Tibial nerve (tissue), 4 donors: ENCODE results near the gene UGCG. TPM values are rescaled to one million over a fixed set of nuclear protein-coding genes. Genes with fewer than 3 reads are reported as not detected.

ENCODE experiments used
- DNase-seq, 2 donors: peaks; one replicate each; pipeline ENCODE4 v3.0.0-alpha.2; 2019; ENCODE audit warnings: low spot score in 2 of 2
- H3K27ac ChIP-seq, 4 donors: fragments of 200-600 bp; sonication (generic) in 3 of 4; one replicate each; pipeline ENCODE4 v1.5.1; 2017 to 2019; ENCODE audit warnings: mild to moderate bottlenecking in 1 of 4
- H3K27me3 ChIP-seq, 2 donors: fragments of 200-600 bp; sonication (generic) in 1 of 2; one replicate each; pipeline versions ENCODE4 v1.5.1 to v1.6.0; 2017 to 2019
- H3K36me3 ChIP-seq, 3 donors: fragments of 200-600 bp; sonication (generic); one replicate each; pipeline ENCODE4 v1.5.1; 2018 to 2019
- H3K4me1 ChIP-seq, 4 donors: fragments of 200-600 bp; sonication (generic) in 3 of 4; one replicate each; pipeline ENCODE4 v1.5.1; 2017 to 2019
- H3K4me3 ChIP-seq, 4 donors: fragments of 200-600 bp; sonication (generic) in 3 of 4; one replicate each; pipeline ENCODE4 v1.5.1; 2017 to 2019; ENCODE audit warnings: mild to moderate bottlenecking in 1 of 4, moderate library complexity in 1 of 4
- H3K9me3 ChIP-seq, 4 donors: fragments of 200-600 bp; sonication (generic) in 3 of 4; one replicate each; pipeline ENCODE4 v1.5.1; 2017 to 2019
- EP300 ChIP-seq, 2 donors: sonication (generic); formaldehyde crosslinking; IDR thresholded peaks; one replicate each; pipeline ENCODE4 v1.6.1; 2017; ENCODE audit warnings: antibody characterized with exemption in 2 of 2, mild to moderate bottlenecking in 1 of 2
- POLR2A ChIP-seq, 2 donors: fragments of 450-650 bp; IDR thresholded peaks; one replicate each; pipeline ENCODE4 v1.6.1; 2017; ENCODE audit warnings: antibody characterized with exemption in 2 of 2, mild to moderate bottlenecking in 2 of 2, moderate library complexity in 2 of 2
- WGBS, 2 donors: methylation state at CpG; one replicate each; pipeline ENCODE4 v1.1.5; 2018; 5-methylcytosine and 5-hydroxymethylcytosine counted together
- total RNA-seq, 4 donors: library from RNA; depleted of rRNA; stranded (reverse); fragments of >200 nt; gene quantifications; one replicate each; pipeline ENCODE4 v1.1.0, GENCODE V29; 2016
- TF ChIP-seq, protein P1 (sequence below), 5 experiments: fragments of 200-600 bp in 3 of 5; fragments of 450-650 bp in 2 of 5; sonication (generic) in 3 of 5; IDR thresholded peaks; one replicate each; pipeline ENCODE4 v1.5.1; 2016 to 2019; ENCODE audit warnings: antibody characterized with exemption in 5 of 5, mild to moderate bottlenecking in 3 of 5, moderate library complexity in 2 of 5

The UGCG gene
- total RNA-seq, 4 donors from 2014 or later: 22.1 to 33.7 (median 24.9) TPM

DNA sequence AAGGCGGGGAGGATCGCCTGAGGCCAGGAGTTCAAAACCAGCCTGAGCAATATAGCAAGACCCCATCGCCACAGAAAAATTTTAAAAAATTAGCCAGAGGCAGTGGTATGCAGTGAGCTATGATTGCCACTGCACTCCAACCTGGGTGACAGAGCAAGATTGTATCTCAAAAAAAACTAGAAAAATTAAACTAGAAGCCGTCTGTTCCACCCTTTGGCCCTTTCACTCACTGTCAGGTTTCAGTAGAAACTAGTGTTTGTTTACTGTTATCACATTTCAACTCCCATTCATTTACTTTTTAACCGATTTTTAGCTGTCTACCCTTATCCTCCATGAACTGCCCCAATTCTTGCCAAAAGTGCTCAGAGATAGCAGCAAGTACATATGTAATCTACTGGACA is 8.3 kb downstream of the UGCG start:
- H3K9me3 ChIP-seq: no peaks in the 10 kb centered on the region
- peaks cover 0 to 73% (median 48%) of the 10 kb centered on the region in 4 donors for H3K4me1 ChIP-seq
- no peak overlapping the region for H3K4me3 ChIP-seq
- TF ChIP-seq EP300 (IDR thresholded peaks at IDR 0.05): no peak
- no peak for TF ChIP-seq POLR2A (IDR thresholded peaks at IDR 0.05)
- TF ChIP-seq, protein P1, sequence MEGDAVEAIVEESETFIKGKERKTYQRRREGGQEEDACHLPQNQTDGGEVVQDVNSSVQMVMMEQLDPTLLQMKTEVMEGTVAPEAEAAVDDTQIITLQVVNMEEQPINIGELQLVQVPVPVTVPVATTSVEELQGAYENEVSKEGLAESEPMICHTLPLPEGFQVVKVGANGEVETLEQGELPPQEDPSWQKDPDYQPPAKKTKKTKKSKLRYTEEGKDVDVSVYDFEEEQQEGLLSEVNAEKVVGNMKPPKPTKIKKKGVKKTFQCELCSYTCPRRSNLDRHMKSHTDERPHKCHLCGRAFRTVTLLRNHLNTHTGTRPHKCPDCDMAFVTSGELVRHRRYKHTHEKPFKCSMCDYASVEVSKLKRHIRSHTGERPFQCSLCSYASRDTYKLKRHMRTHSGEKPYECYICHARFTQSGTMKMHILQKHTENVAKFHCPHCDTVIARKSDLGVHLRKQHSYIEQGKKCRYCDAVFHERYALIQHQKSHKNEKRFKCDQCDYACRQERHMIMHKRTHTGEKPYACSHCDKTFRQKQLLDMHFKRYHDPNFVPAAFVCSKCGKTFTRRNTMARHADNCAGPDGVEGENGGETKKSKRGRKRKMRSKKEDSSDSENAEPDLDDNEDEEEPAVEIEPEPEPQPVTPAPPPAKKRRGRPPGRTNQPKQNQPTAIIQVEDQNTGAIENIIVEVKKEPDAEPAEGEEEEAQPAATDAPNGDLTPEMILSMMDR (IDR thresholded peaks at IDR 0.05): no peak
- no peaks in the 10 kb centered on the region for H3K27me3 ChIP-seq
- DNase-seq: no peak
- WGBS, 2 donors: 82 to 88% methylated on average over 5 of the region's 5 CpGs
- H3K36me3 ChIP-seq: no peaks in the 10 kb centered on the region
- H3K27ac ChIP-seq: no peak overlapping the region

DNA sequence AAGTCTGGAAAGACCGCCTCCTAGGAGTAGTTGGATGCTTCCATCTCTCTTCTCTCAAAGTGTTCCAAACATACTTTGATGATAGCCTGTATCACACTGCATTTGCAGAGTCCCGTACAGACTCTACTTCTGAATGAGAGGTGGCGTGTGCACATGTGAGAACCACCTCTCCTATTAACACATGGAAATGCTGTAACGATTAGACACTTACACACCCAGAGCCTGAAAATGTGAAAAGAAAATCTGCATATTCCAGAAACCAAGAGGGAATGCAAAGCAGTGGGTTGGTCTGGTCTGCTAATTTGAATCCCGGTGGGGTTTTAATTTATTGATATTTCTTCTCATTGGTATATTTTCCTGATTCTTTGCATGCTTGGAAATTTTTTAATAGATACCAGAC is 10.5 kb downstream of the UGCG start:
- Histone ChIP-seq H3K27me3 (no peaks in the 10 kb centered on the region), H3K4me3 (no peak overlapping the region), H3K27ac (no peak overlapping the region), H3K9me3 (no peaks in the 10 kb centered on the region), H3K4me1 (peaks cover 0 to 60% (median 37%) of the 10 kb centered on the region in 4 donors), H3K36me3 (no peaks in the 10 kb centered on the region)
- no peak for DNase-seq
- 89 to 93% methylated on average over 5 of the region's 5 CpGs for WGBS, 2 donors
- TF ChIP-seq EP300 (IDR thresholded peaks at IDR 0.05): no peak
- TF ChIP-seq, protein P1 (IDR thresholded peaks at IDR 0.05): no peak
- TF ChIP-seq POLR2A (IDR thresholded peaks at IDR 0.05): no peak

DNA sequence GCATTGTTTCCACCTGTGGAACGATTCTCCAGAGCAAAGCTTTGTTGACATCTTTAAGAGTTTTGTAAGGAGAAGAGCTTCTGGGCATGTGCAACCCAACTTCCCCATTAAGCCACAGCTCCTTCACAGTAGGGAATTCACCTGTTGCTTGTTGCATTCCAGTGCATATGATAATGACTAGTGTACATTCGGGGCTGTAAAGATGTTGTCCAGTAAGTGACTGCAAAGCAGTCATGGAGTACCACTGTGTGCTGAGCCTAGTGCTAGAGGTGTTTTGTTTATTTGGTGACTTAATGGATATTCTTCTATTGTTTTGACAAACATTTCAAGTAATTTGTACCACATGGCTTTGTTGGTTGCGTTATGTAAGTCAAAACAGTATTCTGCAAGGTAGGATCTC is 12.8 kb downstream of the UGCG start:
- no peaks in the 10 kb centered on the region for H3K27me3 ChIP-seq
- H3K9me3 ChIP-seq: no peaks in the 10 kb centered on the region
- H3K36me3 ChIP-seq: no peaks in the 10 kb centered on the region
- no peak for DNase-seq
- H3K27ac ChIP-seq: no peak overlapping the region
- TF ChIP-seq POLR2A (IDR thresholded peaks at IDR 0.05) (no peak), EP300 (IDR thresholded peaks at IDR 0.05) (no peak)
- TF ChIP-seq, protein P1 (IDR thresholded peaks at IDR 0.05): no peak
- no peak overlapping the region for H3K4me3 ChIP-seq
- 65 to 72% methylated on average over 3 of the region's 3 CpGs for WGBS, 2 donors
- peaks cover 0 to 50% (median 35%) of the 10 kb centered on the region in 4 donors for H3K4me1 ChIP-seq

DNA sequence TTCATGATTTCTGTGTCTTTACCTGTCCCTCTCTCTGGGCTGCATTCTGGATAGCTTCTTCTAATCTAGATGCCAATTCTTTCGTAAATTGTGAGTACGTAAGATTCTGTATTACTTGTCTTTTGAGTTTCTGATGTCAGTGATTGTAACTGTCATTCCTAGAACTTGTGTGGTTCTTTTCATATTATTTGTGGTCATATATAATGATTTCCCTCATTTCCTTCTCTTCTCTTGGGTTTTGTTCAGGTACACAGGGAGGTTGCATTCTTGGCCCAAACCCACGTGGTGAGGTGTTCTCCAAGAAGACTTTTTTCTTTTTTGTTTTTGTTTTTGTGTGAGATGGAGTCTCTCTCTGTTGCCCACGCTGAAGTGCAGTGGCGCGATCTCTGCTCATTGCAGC is 13.8 kb downstream of the UGCG start:
- TF ChIP-seq EP300 (IDR thresholded peaks at IDR 0.05): no peak
- no peak for TF ChIP-seq POLR2A (IDR thresholded peaks at IDR 0.05)
- TF ChIP-seq, protein P1 (IDR thresholded peaks at IDR 0.05): no peak
- H3K36me3 ChIP-seq: no peaks in the 10 kb centered on the region
- peaks cover 0 to 60% (median 43%) of the 10 kb centered on the region in 4 donors for H3K4me1 ChIP-seq
- H3K27me3 ChIP-seq: no peaks in the 10 kb centered on the region
- H3K4me3 ChIP-seq: no peak overlapping the region
- H3K27ac ChIP-seq: no peak overlapping the region
- WGBS, 2 donors: 88 to 89% methylated on average over 6 of the region's 6 CpGs
- no peaks in the 10 kb centered on the region for H3K9me3 ChIP-seq
- no peak for DNase-seq

DNA sequence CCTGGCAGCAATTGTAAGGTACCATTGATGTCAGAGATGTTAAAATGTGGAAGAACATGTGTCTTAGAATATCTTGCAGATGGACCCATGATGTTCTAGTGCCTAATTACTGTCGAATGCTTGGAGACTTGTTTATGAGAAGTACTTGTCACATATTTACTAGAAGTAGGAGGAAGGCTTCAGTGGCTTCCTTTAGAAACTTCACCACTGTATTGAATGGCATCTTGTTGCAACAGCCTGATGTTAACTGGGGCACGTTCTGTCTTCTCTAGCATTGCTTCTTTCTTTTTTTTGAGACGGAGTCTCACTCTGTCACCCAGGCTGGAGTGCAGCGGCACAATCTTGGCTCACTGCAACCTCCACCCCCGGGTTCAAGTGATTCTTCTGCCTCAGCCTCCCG is 16.5 kb downstream of the UGCG start:
- H3K9me3 ChIP-seq: no peaks in the 10 kb centered on the region
- no peak overlapping the region for H3K4me3 ChIP-seq
- H3K4me1 ChIP-seq: peaks cover 0 to 76% (median 41%) of the 10 kb centered on the region in 4 donors
- no peaks in the 10 kb centered on the region for H3K27me3 ChIP-seq
- no peak overlapping the region for H3K27ac ChIP-seq
- 84 to 85% methylated on average over 6 of the region's 6 CpGs for WGBS, 2 donors
- H3K36me3 ChIP-seq: peaks cover 0 to 15% (median 0%) of the 10 kb centered on the region in 3 donors
- no peak for DNase-seq
- TF ChIP-seq POLR2A (IDR thresholded peaks at IDR 0.05): no peak
- TF ChIP-seq EP300 (IDR thresholded peaks at IDR 0.05): no peak
- TF ChIP-seq, protein P1 (IDR thresholded peaks at IDR 0.05): no peak
